Astrocyte (in vitro differentiated cells and primary cell): ENCODE results near the gene INPP5K. TPM values are rescaled to one million over a fixed set of nuclear protein-coding genes. Genes with fewer than 3 reads are reported as not detected.

Experiments used
- DNase-seq: peaks from one replicate; pipeline ENCODE4 v3.0.0-alpha.2; 2010; ENCODE audit warnings: low read depth
- FAIRE-seq: peaks from 2 replicates; lab custom pipeline; 2011; peaks lifted over from hg19 to GRCh38; lab: Jason Lieb, UNC
- H2AFZ ChIP-seq: 2 replicates; pipeline ENCODE4 v1.6.0; 2012; ENCODE audit warnings: low read depth, low read length, inconsistent platforms
- H3K27ac ChIP-seq: 2 replicates; pipeline ENCODE4 v1.5.1; 2011; ENCODE audit warnings: low read depth, low read length, inconsistent platforms
- H3K27me3 ChIP-seq: 2 replicates; pipeline ENCODE4 v1.6.0; 2011; ENCODE audit warnings: low read length, inconsistent platforms; ENCODE audit not compliant: insufficient read depth
- H3K36me3 ChIP-seq: 2 replicates; pipeline ENCODE4 v1.5.1; 2011; ENCODE audit warnings: low read length, inconsistent platforms; ENCODE audit not compliant: insufficient read depth
- H3K4me1 ChIP-seq: 2 replicates; pipeline ENCODE4 v1.5.1; 2011; ENCODE audit warnings: low read length, inconsistent platforms; ENCODE audit not compliant: insufficient read depth
- H3K4me2 ChIP-seq: 2 replicates; pipeline ENCODE4 v1.6.0; 2012; ENCODE audit warnings: low read length, inconsistent platforms
- H3K4me3 ChIP-seq: 2 replicates; pipeline ENCODE4 v1.5.1; 2011; ENCODE audit warnings: low read depth, mild to moderate bottlenecking, low read length, inconsistent platforms; ENCODE audit not compliant: insufficient read depth
- H3K79me2 ChIP-seq: 2 replicates; pipeline ENCODE4 v1.6.0; 2012; ENCODE audit warnings: mild to moderate bottlenecking, low read length, inconsistent platforms; ENCODE audit not compliant: insufficient read depth
- H3K9ac ChIP-seq: 2 replicates; pipeline ENCODE4 v1.6.0; 2012; ENCODE audit warnings: mild to moderate bottlenecking, low read length, inconsistent platforms
- H3K9me3 ChIP-seq: 2 replicates; pipeline ENCODE4 v1.5.1; 2012; ENCODE audit warnings: low read depth, mild to moderate bottlenecking, low read length, inconsistent platforms; ENCODE audit not compliant: insufficient read depth
- H4K20me1 ChIP-seq: 2 replicates; pipeline ENCODE4 v1.6.0; 2012; ENCODE audit warnings: low read length, inconsistent platforms; ENCODE audit not compliant: insufficient read depth
- H3K27ac Mint-ChIP-seq: one replicate; pipeline ENCODE4 v1.8.0; 2021; ENCODE audit warnings: mild to moderate bottlenecking, mixed read lengths; ENCODE audit not compliant: unreplicated experiment
- H3K27me3 Mint-ChIP-seq: one replicate; pipeline ENCODE4 v1.8.0; 2021; ENCODE audit warnings: low read depth, mixed read lengths; ENCODE audit not compliant: unreplicated experiment
- H3K36me3 Mint-ChIP-seq: one replicate; pipeline ENCODE4 v1.8.0; 2021; ENCODE audit warnings: low read depth, mixed read lengths; ENCODE audit not compliant: unreplicated experiment
- H3K4me1 Mint-ChIP-seq: one replicate; pipeline ENCODE4 v1.8.0; 2021; ENCODE audit warnings: low read depth, mixed read lengths; ENCODE audit not compliant: unreplicated experiment
- H3K4me3 Mint-ChIP-seq: one replicate; pipeline ENCODE4 v1.8.0; 2021; ENCODE audit warnings: mild to moderate bottlenecking, moderate library complexity, mixed read lengths; ENCODE audit not compliant: unreplicated experiment
- H3K9me3 Mint-ChIP-seq: one replicate; pipeline ENCODE4 v1.8.0; 2021; ENCODE audit warnings: mild to moderate bottlenecking, mixed read lengths; ENCODE audit not compliant: unreplicated experiment
- CTCF ChIP-seq: IDR thresholded peaks from 2 replicates; pipeline ENCODE4 v1.5.1; 2011; ENCODE audit warnings: low read depth, mild to moderate bottlenecking, inconsistent platforms, low read length, moderate library complexity; ENCODE audit not compliant: insufficient read depth
- EZH2 ChIP-seq: IDR thresholded peaks from 2 replicates; pipeline ENCODE4 v1.6.1; 2012; ENCODE audit warnings: mild to moderate bottlenecking, low read length, inconsistent platforms; ENCODE audit not compliant: insufficient read depth
- total RNA-seq: library from RNA; stranded (reverse); gene quantifications from 2 replicates; pipeline ENCODE4 v1.2.1, GENCODE V29; 2021

INPP5K gene
- total RNA-seq, 1 donor from 2014 or later: 26.7 TPM

DNA sequence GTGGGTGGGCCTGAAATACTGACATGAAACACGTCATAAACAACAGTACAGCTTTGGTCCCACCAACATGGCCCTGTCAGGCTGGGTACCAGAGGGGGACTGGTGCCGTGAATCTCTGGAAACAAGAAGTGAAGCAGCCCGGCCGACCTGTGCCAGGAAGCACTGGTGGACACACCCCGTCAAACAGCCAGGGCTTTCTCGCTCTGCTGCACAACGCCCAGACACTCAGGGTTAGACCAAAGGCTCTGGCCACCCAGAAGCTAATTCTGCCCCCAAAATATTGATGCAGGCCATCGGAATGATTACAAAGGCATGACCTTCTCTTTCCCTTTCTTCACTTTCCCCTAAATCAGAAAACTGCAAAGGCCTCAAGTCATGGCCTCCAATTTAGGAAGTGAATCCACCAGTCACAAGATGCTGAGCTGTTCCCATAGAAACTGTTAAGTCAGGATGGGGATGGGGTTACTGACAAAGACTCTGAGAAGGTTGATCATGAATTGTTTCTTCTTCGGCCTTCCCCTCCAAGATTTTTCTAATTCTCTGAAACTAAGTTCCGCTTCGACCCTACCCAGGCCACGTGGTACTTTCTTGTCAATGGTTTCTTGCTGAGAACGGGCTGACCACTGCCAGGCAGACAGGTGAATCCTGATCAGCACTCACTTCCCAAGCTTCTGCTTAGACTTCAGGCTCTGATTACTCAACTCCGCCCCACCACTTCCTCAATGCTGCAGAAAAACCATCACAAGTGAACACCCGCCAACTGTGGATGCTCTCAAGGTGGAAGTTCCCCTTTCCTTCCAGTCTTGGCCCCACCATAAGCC, 39.4 kb upstream of the INPP5K start:
- Histone ChIP-seq H3K4me1 (peaks cover 12% of the 10 kb centered on the region), H3K4me2 (no peak overlapping the region), H4K20me1 (peaks cover 83% of the 10 kb centered on the region), H3K9ac (no peak overlapping the region), H3K27ac (no peak overlapping the region), H2AFZ (no peak overlapping the region), H3K79me2 (peaks cover 70% of the 10 kb centered on the region), H3K27me3 (no peaks in the 10 kb centered on the region), H3K36me3 (peaks cover 23% of the 10 kb centered on the region), H3K4me3 (no peak overlapping the region), H3K9me3 (no peaks in the 10 kb centered on the region)
- TF ChIP-seq EZH2 (no peak), CTCF (no peak)
- H3K4me3 Mint-ChIP-seq: peak overlapping the region; percentile 29
- FAIRE-seq (no peak), DNase-seq (no peak)
- peaks cover 29% of the 10 kb centered on the region for H3K36me3 Mint-ChIP-seq
- no peak overlapping the region for H3K27ac Mint-ChIP-seq
- H3K4me1 Mint-ChIP-seq: peaks cover 18% of the 10 kb centered on the region
- H3K27me3 Mint-ChIP-seq: no peaks in the 10 kb centered on the region
- H3K9me3 Mint-ChIP-seq: no peaks in the 10 kb centered on the region

GRCh38 chr17:1554751-1555540, 38.5 kb upstream of the INPP5K start:
- no peak overlapping the region for H3K4me3 Mint-ChIP-seq
- Histone ChIP-seq H3K27me3 (no peaks in the 10 kb centered on the region), H3K27ac (no peak overlapping the region), H3K9me3 (no peaks in the 10 kb centered on the region), H3K9ac (peak overlapping the region; percentile 12), H3K79me2 (peaks cover 61% of the 10 kb centered on the region), H3K4me2 (no peak overlapping the region), H4K20me1 (peaks cover 74% of the 10 kb centered on the region), H3K36me3 (peaks cover 31% of the 10 kb centered on the region), H2AFZ (no peak overlapping the region), H3K4me1 (peaks cover 10% of the 10 kb centered on the region), H3K4me3 (no peak overlapping the region)
- H3K36me3 Mint-ChIP-seq: peaks cover 35% of the 10 kb centered on the region
- no peak overlapping the region for H3K27ac Mint-ChIP-seq
- H3K9me3 Mint-ChIP-seq: no peaks in the 10 kb centered on the region
- H3K27me3 Mint-ChIP-seq: no peaks in the 10 kb centered on the region
- DNase-seq (no peak), FAIRE-seq (no peak)
- H3K4me1 Mint-ChIP-seq: peaks cover 12% of the 10 kb centered on the region
- TF ChIP-seq EZH2 (no peak), CTCF (no peak)
